GM23338 (cell line): ENCODE data around the gene RBM3. TPM values are rescaled to one million over a fixed set of nuclear protein-coding genes. Genes with fewer than 3 reads are reported as not detected.
A peak's percentile ranks its signal among the peaks of the same experiment; 100 is the strongest.

Experiments
- ATAC-seq: fragments of 200-7000 bp; cut with Tn5 transposase; 3 replicates; pipeline ENCODE4 v1.9.1; 2020
- DNase-seq: peaks from one replicate; pipeline ENCODE4 v3.0.0-alpha.2; 2015; ENCODE audit warnings: low spot score
- H2AFZ ChIP-seq: fragments of 200-600 bp; sonication (generic); 2 replicates; pipeline ENCODE4 v1.8.0; 2016; ENCODE audit warnings: antibody characterized with exemption, mild to moderate bottlenecking, moderate library complexity
- H3F3A ChIP-seq: fragments of 200-600 bp; sonication (generic); replicated peaks from 2 replicates; pipeline ENCODE4 v1.8.0; 2017; ENCODE audit warnings: antibody characterized with exemption, mixed run types, low read depth
- H3K27ac ChIP-seq: fragments of 200-600 bp; sonication (generic); 2 replicates; pipeline ENCODE4 v1.6.1; 2016; ENCODE audit warnings: low read depth
- H3K27me3 ChIP-seq: fragments of 200-600 bp; sonication (generic); 2 replicates; pipeline ENCODE4 v1.8.0; 2016; ENCODE audit warnings: mild to moderate bottlenecking, mixed run types, moderate library complexity; ENCODE audit not compliant: insufficient read depth
- H3K36me3 ChIP-seq: fragments of 200-600 bp; sonication (generic); 2 replicates; pipeline ENCODE4 v1.8.0; 2016; ENCODE audit warnings: mild to moderate bottlenecking; ENCODE audit not compliant: insufficient read depth
- H3K4me1 ChIP-seq: fragments of 200-600 bp; sonication (generic); 2 replicates; pipeline ENCODE4 v1.8.0; 2016; ENCODE audit warnings: mild to moderate bottlenecking, moderate library complexity; ENCODE audit not compliant: insufficient read depth
- H3K4me2 ChIP-seq: fragments of 200-600 bp; sonication (generic); 2 replicates; pipeline ENCODE4 v1.7.1; 2017; ENCODE audit warnings: mixed run types
- H3K4me3 ChIP-seq: fragments of 200-600 bp; sonication (generic); 2 replicates; pipeline ENCODE4 v1.6.1; 2016; ENCODE audit warnings: mixed run types
- H3K79me2 ChIP-seq: fragments of 200-600 bp; sonication (generic); replicated peaks from 2 replicates; pipeline ENCODE4 v1.8.0; 2017; ENCODE audit warnings: mild to moderate bottlenecking; ENCODE audit not compliant: insufficient read depth
- H3K9me2 ChIP-seq: fragments of 200-600 bp; sonication (generic); 2 replicates; pipeline ENCODE4 v1.8.0; 2017; ENCODE audit not compliant: insufficient read depth
- H4K20me1 ChIP-seq: fragments of 200-600 bp; sonication (generic); replicated peaks from 2 replicates; pipeline ENCODE4 v1.8.0; 2017; ENCODE audit warnings: mild to moderate bottlenecking; ENCODE audit not compliant: insufficient read depth
- H3K27ac Mint-ChIP-seq: 2 replicates; pipeline ENCODE4 v1.8.0; 2020; ENCODE audit warnings: inconsistent platforms, mild to moderate bottlenecking, moderate library complexity, mixed read lengths
- H3K27me3 Mint-ChIP-seq: 3 replicates; pipeline ENCODE4 v1.8.0; 2022; ENCODE audit warnings: low read depth, mild to moderate bottlenecking, moderate library complexity, mixed read lengths, inconsistent platforms; ENCODE audit not compliant: insufficient read depth, poor library complexity
- H3K36me3 Mint-ChIP-seq: 3 replicates; pipeline ENCODE4 v1.8.0; 2021; ENCODE audit warnings: low read depth, mild to moderate bottlenecking, inconsistent platforms, moderate library complexity, mixed read lengths
- H3K4me1 Mint-ChIP-seq: 3 replicates; pipeline ENCODE4 v1.8.0; 2020; ENCODE audit warnings: mild to moderate bottlenecking, inconsistent platforms, mixed read lengths
- H3K4me3 Mint-ChIP-seq: 3 replicates; pipeline ENCODE4 v1.8.0; 2021; ENCODE audit warnings: moderate library complexity, mild to moderate bottlenecking, inconsistent platforms, mixed read lengths
- H3K9me3 Mint-ChIP-seq: 3 replicates; pipeline ENCODE4 v1.8.0; 2020; ENCODE audit warnings: moderate library complexity, mild to moderate bottlenecking, inconsistent platforms, mixed read lengths
- CREB1 ChIP-seq: fragments of 250-450 bp; sonication (Bioruptor Pico); IDR thresholded peaks from 2 replicates; pipeline ENCODE4 v1.5.0; 2020; ENCODE audit warnings: low read depth, mild to moderate bottlenecking, moderate library complexity
- CTCF ChIP-seq, 2 experiments: fragments of 200-600 bp in 1 of 2; sonication (generic) in 1 of 2; conservative IDR thresholded peaks; 2 replicates each; pipeline versions ENCODE4 v1.5.1 to v1.6.1; 2016 to 2017; ENCODE audit warnings: antibody characterized with exemption in 2 of 2, low read depth in 2 of 2, mild to moderate bottlenecking in 2 of 2, moderate library complexity in 1 of 2
- ETS1 ChIP-seq: IDR thresholded peaks from 2 replicates; pipeline ENCODE4 v1.6.1; 2016; ENCODE audit warnings: antibody characterized with exemption
- NANOG ChIP-seq: IDR thresholded peaks from 2 replicates; pipeline ENCODE4 v1.6.1; 2016; ENCODE audit warnings: antibody characterized with exemption, borderline replicate concordance
- POLR2AphosphoS5 ChIP-seq: IDR thresholded peaks from 2 replicates; pipeline ENCODE4 v1.6.1; 2016; ENCODE audit warnings: antibody characterized with exemption, low read depth
- ZNF114 ChIP-seq: fragments of 250-450 bp; sonication (Bioruptor Pico); IDR thresholded peaks from 2 replicates; pipeline ENCODE4 v1.5.0; 2020; ENCODE audit warnings: mild to moderate bottlenecking, moderate library complexity
- ZNF331 ChIP-seq: fragments of 250-450 bp; sonication (Bioruptor Pico); IDR thresholded peaks from 2 replicates; pipeline ENCODE4 v1.5.0; 2020; ENCODE audit warnings: low read depth, mild to moderate bottlenecking, moderate library complexity
- polyA plus RNA-seq: library from polyadenylated mRNA; unstranded; fragments of >200 nt; fragmentation: Nextera tagmentation; extraction: Ambion mirVana; gene quantifications from 2 replicates; pipeline ENCODE4 v1.2.1, GENCODE V29; 2016
- total RNA-seq: library from RNA; depleted of rRNA; stranded (reverse); fragments of >200 nt; shearing (Covaris generic); gene quantifications from 2 replicates; pipeline ENCODE4 v1.2.3, GENCODE V29; 2014

RBM3 gene
- total and polyA plus RNA-seq, 2 experiments from 2014 or later: 77.5 to 103 TPM

- H3K4me1 ChIP-seq: no peaks in the 10 kb centered on the region
- Mint-ChIP-seq H3K27ac (no peak overlapping the region), H3K4me1 (peaks cover 2% of the 10 kb centered on the region; the same call in 1 of the 3 replicates), H3K27me3 (peaks cover 1% of the 10 kb centered on the region), H3K36me3 (peaks cover 46% of the 10 kb centered on the region), H3K4me3 (no peak overlapping the region), H3K9me3 (no peaks in the 10 kb centered on the region)
- no peaks in the 10 kb centered on the region for H3K9me2 ChIP-seq
- no peaks in the 10 kb centered on the region; the same call in 1 of the 2 replicates for H4K20me1 ChIP-seq
- peaks cover 7% of the 10 kb centered on the region; the same call in 1 of the 2 replicates for H3F3A ChIP-seq
- no peaks in the 10 kb centered on the region for H3K27me3 ChIP-seq
- H3K4me2 ChIP-seq: no peak overlapping the region
- peaks cover 5% of the 10 kb centered on the region for H3K79me2 ChIP-seq
- TF ChIP-seq NANOG (no peak), ZNF114 (CRISPR knock-in tag) (no peak)
- no peak overlapping the region for H3K4me3 ChIP-seq
- peaks cover 24% of the 10 kb centered on the region for H3K36me3 ChIP-seq
- H3K27ac ChIP-seq: 0 out of 2 replicates have a peak overlapping the region, but pooled peaks have one; percentile 50
- no peak overlapping the region for H2AFZ ChIP-seq
- DNase-seq: peak; percentile 21
- ATAC-seq: peak; percentile 24
Observed at GRCh38 chrX:48580662-48581061, 6.4 kb downstream of the RBM3 start.

GRCh38 chrX:48584698-48585097, 10.4 kb downstream of the RBM3 start:
- DNase-seq (no peak), ATAC-seq (no peak)
- no peak overlapping the region for H3K4me2 ChIP-seq
- no peak overlapping the region for H3K27ac ChIP-seq
- no peaks in the 10 kb centered on the region for H3F3A ChIP-seq
- no peaks in the 10 kb centered on the region for H3K36me3 ChIP-seq
- no peaks in the 10 kb centered on the region for H3K9me2 ChIP-seq
- no peaks in the 10 kb centered on the region for H3K79me2 ChIP-seq
- H3K4me3 ChIP-seq: no peak overlapping the region
- no peaks in the 10 kb centered on the region for H4K20me1 ChIP-seq
- TF ChIP-seq POLR2AphosphoS5: no peak
- no peak for TF ChIP-seq ETS1
- no peak for TF ChIP-seq CREB1 (CRISPR knock-in tag)
- no peak for TF ChIP-seq ZNF331 (CRISPR knock-in tag)
- no peak for TF ChIP-seq CTCF (conservative IDR thresholded peaks at IDR 0.05; ENCODE audit: low read depth in 2 of 2)
- H3K27me3 ChIP-seq: no peaks in the 10 kb centered on the region
- Mint-ChIP-seq H3K27ac (no peak overlapping the region), H3K36me3 (peaks cover 6% of the 10 kb centered on the region; the same call in 2 of the 3 replicates), H3K4me1 (no peaks in the 10 kb centered on the region; the same call in 2 of the 3 replicates), H3K4me3 (no peak overlapping the region), H3K27me3 (peaks cover 1% of the 10 kb centered on the region), H3K9me3 (no peaks in the 10 kb centered on the region)
- no peak overlapping the region for H2AFZ ChIP-seq
- H3K4me1 ChIP-seq: no peaks in the 10 kb centered on the region
